HUDEP-2 (cell line): ENCODE results near the gene HHATL.

ENCODE experiments used
- DNase-seq, 76 experiments: peaks; one replicate each; lab custom pipeline; 2025; ENCODE audit not compliant: unreplicated experiment in 76 of 76; lab: John Stamatoyannopoulos, UW

Gene HHATL

GRCh38 chr3:42700366-42701288, 2.0 kb downstream of the HHATL start:
- no peak for DNase-seq

DNA sequence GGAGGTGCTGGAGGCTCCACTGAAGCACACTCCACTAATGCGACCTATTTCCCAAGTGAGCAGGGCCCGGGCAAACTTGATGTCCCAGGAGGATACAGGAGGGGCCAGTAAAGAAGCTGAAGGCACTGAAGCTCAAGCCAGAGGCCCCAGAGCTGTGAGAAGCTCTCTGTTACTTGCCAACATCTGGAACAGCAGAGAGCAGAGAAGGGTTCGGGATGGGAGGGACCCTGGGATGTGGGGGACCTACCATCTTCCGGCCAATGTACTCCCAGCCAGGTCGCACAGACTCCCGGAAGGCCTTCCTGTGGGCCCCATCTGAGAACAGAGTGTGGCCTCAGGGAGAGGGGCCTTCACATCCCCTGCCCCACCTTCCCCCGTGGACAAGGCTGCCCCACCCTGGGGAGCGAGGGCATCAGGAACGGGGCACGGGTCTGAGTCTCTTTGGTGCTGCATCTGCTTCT, 3.1 kb downstream of the HHATL start:
- no peak for DNase-seq

DNA sequence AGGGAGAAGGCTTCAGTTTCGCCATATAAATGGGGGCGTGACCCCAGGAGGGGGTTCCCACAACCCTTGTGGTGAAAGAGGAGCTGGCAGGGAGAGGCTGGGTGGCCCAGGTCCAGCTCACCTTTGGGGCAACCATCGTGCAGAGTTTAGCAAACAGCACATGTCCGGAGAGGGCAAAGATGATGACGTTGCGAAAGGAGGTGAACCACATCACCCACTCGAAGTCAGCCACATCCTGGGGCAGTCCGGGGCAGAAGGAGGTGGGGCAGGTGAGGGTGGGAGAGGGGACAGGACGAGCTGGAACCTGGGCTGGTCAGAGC, 3.7 kb downstream of the HHATL start:
- DNase-seq = no peak

- DNase-seq = no peak
Observed at GRCh38 chr3:42698216-42698910, 4.2 kb downstream of the HHATL start.

- DNase-seq = no peak
Observed at GRCh38 chr3:42697289-42698051, 5.1 kb downstream of the HHATL start.

DNA sequence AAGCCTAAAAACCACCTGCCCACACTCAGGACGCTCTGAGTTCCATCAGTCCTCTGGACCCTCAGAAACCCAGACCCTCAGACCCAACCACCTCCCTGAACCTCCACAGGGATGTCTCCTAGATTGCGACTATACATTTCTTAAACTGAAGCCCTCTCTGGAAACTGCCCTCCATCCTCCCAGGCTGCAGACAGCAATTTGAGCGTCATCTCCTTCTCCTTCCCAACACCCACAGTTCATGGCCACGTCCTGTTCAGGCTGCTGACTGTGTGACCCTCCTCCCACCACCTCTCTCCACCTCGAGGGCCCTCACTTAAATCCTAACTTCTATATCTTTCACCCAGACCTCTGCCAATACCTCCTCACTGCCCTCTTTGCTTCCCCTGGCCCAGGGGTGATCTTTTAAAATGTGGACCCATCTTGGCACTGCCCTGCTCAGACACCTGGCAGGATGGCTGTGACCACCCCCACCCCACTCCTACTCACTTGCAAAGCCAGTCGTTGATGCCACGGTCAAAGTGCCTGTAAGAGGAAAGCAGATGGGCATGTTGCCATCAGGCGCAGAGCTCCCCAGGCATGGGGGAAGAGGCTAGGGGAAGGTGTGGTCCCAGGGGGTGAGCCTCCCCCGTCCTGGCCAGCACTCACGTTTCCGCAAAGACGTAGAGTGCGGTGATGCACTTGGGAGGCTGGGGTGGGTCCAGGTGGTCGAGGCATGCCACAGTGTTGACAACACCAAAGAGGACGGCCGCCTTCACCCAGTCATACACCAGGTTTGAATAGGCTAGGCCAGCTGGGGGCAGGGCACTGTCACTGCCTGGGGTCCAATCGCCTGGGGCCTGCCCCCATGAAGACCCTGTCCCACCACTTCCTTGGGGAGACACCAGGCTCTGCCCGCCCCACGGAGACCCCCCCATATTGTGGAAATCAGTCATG, 6.0 kb downstream of the HHATL start:
- no peak for DNase-seq

- DNase-seq = no peak
Observed at GRCh38 chr3:42694366-42694765, 8.2 kb downstream of the HHATL start.

- no peak for DNase-seq
Observed at GRCh38 chr3:42693530-42693930, 9.1 kb downstream of the HHATL start.

- no peak for DNase-seq
Observed at GRCh38 chr3:42692667-42693529, 9.7 kb downstream of the HHATL start.

- no peak for DNase-seq
Observed at GRCh38 chr3:42691816-42692666, 10.6 kb downstream of the HHATL start.

- DNase-seq = no peak
Observed at GRCh38 chr3:42690766-42691680, 11.6 kb downstream of the HHATL start.

DNA sequence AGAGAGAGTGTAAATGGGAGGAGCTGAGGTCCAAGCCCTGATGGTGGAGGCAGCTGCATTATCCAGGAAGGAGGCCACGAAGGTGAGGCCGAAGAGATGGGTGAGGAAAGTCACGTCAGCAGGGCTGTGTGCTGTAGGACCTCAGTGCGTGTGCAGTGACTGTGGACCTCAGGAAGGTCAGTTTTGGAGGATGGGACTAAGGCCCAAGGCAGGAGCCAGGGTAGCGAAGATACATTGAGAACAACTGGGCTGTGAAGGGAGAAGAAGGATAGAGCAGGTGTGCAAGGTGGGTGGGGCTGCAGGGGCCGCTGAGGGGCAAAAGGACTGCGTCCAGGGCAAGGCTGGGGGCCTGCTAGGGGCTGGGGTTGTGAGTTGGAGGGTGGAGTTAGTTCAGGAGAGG, 12.4 kb downstream of the HHATL start:
- no peak for DNase-seq

DNA sequence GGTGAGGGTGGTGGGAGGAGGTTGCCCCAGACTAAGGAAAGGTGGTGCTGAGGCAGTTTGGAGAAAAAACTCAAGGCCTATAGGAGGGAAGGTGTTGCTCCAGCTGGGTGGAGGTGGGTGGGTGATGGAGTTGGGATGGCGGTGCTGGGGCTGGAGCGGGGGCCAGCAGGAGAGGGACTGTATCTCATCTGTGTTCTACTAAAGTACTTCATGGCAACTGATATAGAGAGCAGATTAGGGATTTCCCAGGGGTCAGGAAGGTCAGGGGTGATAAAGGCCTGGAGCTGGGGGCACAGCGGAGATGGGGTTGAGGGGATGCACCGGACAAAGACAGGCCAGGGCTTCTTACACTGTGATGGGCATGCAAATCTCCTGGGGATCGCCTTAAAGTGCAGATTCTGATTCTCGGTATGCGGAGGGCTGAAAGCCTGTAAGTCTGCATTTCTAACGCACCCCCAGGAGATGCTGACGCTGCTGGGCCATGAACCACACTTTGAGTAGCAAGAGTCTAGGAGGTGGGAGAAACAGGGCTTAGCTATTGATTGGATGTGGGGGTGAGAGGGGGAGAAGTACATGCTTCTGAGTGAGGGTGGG, 13.1 kb downstream of the HHATL start:
- DNase-seq = no peak

GRCh38 chr3:42688487-42689420, 13.8 kb downstream of the HHATL start:
- DNase-seq = no peak

GRCh38 chr3:42688016-42688415, 14.6 kb downstream of the HHATL start:
- DNase-seq = no peak
